Amniotic stem cell (primary cell): ENCODE results near the gene PIEZO1.
"Not testable (repeated sequence)": the region's sequence is repeated elsewhere in the genome, so short reads cannot be mapped to it uniquely, and the experiment has no call there.

Source experiments
- DNase-seq: peaks from one replicate; lab custom pipeline; 2025; lab: John Stamatoyannopoulos, UW

PIEZO1 gene

DNA sequence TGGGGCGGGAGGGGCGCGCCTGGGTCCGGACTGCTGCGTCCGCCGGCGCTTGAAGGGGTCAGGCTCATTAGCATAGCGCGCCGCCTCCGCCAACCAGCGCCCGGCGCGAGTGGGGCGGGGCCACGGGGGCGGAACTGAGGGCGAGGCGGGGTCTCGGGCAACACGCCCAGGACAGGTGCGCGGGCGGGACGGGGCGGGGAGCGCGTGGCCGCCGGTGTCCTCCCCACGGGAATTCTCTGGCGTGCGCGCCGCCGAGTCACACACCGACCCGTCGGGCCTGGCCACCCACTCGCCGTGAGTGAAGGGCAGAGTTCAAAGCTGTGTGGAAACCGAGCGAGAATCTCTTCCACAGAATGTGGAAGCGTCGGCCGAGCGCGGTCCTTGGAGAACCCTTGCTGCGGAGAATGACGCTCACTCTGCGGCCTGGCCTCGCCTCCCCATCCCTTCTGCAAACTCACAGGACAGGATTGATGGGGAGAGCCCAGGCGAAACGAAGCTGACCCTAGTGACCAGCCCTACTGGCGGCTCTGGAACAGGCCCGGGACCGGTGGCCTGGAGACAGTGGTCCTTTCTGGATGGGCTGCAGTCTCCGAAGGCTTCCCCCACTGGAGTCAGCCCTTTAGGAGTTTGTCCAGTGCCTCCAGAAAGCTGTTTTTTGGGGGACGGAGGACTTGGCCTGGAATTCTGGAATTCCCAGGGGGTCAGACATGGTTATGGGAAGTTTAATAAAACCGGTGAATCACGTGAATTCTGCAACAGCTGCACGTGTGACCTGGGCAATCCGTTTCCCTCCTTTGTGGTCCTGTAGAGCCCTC, 98.4 kb downstream of the PIEZO1 start, which contains the start of gene SNAI3:
Gene SNAI3, minus strand, starts transcription at position 69 of the 815 bp plus-strand sequence. CDS start 101 bp downstream, outside the sequence.
- no peak for DNase-seq

DNA sequence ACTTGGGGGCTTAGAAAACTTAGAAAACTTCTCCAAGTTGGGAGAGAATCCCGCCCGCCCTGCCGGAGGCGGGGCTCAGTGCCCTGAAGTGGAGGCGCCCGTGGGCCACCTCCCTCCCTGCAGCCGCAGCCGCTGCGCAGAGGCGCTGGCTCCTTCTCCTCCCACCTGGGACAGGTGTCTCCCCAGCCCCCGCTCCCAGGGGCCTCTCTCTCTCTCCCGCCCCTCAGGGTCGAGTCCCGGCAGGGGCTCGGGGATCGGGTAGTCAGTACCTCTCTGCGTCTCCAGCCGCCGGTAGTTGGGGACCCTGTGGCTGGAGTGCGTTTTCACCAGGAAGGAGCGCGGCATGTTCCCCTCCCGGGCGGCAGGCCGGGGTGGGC, 99.0 kb downstream of the PIEZO1 start:
- DNase-seq = no peak

DNA sequence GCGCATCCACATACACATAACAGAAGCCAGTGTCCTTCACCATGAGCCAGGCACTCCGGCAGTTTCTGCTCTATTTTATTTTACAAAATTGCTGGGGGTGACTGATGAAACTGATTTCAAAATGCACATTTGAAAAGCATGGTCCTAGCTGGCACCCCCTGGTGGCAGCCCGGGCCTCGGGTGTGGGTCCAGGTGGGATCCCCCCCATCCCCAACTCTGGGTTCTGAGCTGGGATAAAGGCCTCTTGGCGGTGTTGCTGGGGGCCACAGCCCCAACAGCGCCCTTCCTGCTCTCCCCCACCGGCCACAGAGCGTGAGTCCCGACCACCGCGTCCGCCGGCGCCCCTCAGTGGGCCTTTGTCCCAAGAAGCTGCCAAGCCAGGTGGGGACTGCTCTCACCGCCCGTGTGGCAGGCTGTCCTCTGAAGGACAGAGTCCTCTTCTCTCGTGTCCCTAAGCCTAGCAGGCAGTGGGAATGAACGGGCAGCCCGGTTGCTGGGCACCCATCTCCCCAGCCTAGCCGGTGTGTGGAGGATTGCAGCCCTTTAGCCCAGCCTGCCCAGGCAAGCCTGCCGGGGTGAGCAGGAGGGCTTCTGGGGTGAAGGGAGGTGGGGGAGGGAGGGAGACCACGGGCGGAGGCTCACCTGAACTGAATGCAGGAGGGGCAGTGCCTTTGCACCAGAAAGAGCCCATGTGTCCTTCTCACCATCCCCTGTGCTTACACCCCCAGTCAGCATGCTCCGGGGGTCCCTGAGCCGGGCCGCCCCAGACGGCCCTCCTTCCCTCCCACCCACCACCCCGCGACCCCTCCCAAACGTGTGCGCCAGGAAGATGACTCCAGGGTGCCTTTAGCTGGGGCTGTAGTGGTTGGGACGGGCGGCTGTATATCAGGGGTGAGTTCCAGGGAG, 99.6 kb downstream of the PIEZO1 start:
- peak; percentile 69 for DNase-seq

DNA sequence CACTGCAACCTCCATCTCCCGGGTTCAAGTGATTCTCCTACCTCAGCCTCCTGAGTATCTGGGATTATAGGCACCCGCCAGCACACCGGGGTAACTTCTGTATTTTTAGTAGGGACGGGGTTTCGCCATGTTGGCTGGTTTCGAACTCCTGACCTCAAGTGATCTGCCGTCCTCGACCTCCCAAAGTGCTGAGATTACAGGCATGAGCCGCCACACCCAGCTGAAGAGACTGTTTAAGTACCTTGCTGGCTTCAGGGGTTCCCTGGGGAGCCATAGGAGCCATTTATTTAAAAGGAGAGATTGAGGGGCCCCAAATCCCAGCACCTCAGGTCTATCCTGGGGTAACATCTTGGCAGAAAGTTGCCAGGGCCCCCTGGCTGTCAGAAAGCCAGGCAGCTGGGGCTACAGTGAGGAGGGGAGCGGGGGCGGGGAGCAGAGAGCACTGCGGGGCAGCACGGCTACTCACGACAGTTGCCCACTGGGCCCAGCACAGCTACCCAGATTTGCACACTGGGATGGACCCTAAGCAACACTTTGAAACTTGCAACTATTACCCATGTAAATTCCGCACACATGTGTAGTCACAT, 100.4 kb downstream of the PIEZO1 start:
- DNase-seq = no peak

DNA sequence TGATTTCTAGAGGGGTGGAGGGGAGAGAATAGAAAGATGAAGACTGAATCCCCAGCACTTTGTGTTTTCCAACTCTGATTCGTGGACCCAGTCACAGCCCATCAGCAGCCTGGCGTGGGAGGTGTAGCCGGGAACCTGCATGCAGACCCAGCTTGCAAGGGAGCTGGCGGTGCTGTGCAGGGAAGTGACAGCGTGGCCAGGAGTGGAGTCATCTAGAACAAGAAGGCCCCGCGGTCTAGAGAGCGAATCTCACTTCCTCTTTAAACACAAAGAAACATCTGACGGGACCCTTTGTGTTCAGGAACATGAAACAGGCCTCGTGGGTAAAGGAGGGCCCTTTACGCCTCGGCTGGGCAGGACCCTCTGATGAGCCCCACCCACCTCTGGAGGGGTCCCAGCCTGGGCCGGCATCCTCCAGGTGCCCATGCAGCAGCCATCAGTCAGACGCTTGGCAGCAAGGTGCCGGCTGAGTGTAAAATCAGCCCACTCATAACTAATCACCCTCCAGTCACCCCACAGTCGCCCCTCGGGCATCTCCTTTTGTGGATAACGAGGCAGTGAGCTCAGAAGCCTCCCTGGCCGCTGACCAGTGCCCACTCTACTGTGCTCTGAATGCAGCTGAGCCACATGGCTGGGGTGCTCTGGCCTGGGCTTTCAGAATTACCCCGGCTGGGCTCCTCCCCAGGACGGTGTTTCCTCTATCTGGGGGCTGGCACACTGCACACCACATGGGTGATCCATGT, 103.1 kb downstream of the PIEZO1 start:
- DNase-seq = no peak

DNA sequence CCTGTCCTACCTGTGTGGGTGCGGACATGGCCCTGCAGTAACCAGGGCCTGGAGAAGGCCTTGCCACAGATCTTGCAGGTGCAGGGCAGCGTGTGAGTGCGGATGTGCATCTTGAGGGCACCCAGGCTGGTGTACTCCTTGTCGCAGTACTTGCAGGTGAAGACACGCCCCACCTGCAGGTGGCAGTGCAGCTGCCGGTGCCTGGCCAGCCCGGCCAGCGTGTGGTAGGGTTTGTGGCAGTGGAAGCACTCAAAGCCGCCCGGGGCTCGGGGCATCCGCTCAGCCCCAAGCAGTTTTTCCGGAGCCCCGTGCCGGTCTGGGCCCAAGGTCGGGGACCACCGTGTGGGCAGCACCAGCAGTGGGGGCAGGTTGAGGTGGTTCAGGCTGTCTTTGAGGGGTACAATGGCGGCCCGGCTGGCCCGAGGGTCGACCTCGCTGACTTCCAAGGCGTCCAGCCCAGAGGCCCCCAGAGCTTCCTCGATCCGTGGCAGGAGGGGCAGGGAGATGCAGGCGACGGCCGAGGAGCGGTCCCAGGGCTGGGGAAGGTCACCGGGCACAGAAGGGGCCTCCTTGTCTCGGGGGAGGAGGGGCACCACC, 103.8 kb downstream of the PIEZO1 start:
- DNase-seq = no peak

DNA sequence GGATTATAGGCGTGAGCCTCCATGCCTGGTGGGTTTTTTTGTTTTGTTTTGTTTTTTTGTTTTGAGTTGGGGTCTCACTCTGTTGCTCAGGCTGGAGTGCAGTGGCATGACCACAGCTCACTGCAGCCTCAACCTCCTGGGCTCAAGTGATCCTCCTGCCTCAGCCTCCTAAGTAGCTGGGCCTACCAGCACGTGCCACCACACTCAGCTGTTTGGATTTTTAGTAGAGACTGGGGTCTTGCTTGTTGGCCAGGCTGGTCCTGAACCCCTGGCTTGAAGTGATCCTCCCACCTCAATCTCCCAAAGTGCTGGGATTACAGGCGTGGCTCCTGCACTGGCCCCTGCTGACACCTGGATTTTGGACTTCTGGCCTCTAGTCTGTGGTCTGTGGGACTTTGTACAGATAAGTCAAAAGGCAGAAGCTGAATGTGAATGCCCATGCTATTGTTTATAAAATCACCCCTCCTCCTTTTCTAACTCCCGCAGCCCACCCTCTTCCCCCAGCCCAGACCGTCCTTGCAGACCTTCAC, 104.4 kb downstream of the PIEZO1 start:
- no peak for DNase-seq

DNA sequence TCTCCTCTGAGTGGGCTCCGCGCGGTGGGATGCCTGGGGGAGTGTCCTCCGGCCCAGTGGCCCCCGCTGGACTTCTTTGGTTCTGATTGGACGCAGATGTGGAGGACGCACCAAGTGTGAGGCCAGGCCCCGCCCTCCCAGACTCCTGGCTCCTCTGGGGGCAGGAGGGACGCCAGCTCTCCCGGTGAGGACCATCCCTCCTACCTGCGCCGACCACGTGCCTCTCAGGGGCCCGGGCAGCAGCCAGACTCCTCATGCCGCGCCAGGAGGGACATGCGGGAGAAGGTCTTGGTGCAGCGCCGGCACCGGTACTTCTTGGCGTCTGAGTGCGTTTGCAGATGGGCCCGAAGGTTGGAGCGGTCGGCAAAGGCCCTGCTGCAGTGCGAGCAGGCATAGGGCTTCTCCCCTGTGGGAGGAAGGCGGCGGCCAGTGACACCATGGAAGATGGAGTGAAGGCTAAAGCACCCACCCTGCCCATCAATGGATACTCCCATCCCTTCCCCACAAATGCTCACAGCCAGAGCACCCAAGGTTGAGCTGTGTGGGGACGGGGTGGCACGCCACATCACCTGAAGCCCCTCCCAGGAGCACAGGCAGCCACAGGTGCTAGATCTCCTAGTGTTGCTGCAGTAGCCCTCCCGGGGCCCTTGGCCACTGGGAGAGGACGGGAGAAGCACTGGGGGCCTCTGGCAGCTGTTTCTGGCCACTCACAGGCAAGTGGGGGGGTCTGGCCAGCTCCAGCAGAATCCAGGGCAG, 106.6 kb downstream of the PIEZO1 start:
- no peak for DNase-seq

DNA sequence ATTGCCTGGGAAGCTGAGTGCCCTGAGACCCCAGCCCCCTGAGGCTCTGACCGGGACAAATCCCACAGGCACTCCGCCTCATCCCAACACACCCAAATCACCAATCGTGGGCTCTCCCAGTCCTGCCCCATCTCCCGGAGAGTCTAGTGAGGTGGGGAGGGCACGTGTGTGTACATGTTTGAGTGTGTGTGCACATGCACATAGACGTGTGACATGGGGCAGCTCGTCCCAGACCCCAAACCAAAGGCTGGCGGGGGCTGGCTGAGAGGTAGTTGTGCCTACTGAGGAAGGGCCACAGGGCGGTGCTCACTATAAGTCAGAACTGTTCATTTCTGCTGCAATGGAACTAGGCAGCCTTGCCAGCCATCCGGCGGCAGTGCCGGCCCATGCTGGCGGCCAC, 107.3 kb downstream of the PIEZO1 start:
- no peak for DNase-seq

DNA sequence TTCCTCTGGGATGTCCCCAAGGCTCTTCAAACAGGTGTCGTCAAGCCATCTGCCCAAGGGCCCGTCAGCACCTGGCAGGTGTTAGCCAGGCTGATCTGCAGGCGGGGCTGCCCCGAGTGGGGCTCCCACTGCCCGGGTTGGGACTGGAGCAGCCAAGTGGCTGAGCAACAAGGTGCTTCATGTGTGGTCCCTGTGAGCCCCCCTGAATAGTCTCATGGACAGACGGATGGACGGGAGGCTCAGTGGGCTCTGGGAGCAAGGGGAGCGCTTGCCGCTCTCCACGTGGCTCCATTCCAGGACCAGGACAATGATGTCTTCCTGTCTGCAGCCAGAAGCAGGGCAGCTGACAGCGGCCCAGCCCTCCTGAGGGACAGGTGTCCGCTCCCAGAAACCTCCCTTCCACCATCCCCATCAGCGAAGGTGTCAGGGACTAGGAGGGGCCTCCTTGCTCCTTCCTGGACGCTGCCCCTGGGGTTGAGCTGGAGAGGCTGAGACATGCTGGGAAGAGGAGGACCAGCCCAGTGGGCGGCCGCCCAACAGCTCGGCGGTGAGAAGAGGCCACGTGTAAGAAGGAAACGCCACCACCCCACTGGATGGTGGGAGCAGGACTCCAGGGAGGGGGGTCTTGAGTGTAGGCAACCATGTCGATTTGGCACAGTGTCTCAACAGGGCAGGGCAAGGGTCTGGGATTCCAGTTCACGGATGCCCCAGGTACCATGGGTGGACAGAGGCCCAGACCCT, 108.3 kb downstream of the PIEZO1 start:
- no peak for DNase-seq

DNA sequence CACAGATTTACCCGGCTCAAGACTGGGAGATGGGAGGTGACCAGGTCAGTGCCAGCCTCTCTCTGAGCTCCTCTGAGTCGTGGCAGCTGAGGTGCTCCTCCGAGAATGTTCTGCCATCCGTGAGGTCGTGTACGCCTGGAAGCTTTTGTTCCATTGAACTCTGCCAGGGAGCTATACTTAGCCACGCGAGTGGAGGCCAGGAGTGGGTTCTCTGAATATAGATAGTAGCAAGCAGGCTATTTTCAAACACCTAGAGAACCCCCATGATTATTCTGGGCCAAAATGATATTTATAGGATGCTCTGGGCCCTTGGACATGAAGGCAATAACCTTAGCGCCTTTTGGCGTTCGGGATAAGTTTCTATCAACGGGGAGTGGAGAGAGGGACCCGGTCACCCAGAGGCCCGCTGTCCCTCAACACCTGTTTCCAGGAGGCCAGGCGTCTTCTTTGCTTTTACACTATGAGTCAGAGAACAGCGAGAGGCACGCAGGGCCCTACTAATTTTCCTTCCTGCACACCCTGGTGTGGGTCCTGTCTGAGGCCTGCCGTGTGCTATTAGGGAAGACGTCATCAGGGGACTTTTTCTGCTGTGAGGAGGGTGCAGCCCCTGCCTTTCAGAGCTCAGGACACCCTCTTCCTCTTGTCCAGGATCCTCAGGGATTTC, 111.2 kb downstream of the PIEZO1 start:
- DNase-seq = no peak

DNA sequence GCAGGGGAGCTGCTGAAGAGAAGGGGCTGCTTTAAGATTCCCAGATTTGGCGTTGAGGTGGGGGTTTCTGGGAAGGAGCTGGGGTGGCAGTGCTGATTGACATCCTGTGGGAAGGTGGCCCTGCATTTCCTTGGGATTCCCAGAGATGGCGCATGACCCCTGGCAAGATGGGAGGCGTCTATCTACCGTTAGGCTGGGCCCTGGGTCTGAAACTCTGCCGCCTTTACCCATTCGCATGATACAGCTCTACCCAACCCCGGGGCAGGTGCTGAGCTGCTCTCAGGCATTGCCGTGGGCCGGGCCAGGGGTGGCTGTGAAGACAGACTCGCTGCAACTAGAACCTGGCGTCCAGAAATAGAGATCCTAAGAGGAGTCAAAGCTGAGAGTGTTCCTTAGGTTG, 112.2 kb downstream of the PIEZO1 start:
- no peak for DNase-seq

DNA sequence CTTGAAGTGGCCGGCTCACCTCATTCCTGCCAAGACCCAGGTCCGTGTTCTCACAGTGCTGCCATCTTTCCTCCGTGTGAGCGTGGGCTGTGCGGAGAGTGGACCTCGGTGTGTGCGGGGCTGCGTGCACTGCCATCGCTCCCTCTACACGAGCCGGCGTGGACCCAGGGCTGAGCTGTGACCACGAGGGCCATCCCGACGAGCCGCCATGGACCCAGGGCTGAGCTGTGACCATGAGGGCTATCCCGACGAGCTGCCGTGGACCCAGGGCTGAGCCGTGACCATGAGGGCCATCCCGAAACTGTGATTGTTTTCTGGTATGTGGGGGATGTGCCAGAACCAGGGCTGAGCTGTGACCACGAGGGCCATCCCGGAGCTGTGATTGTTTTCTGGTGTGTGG, 113.2 kb downstream of the PIEZO1 start:
- DNase-seq = no peak

DNA sequence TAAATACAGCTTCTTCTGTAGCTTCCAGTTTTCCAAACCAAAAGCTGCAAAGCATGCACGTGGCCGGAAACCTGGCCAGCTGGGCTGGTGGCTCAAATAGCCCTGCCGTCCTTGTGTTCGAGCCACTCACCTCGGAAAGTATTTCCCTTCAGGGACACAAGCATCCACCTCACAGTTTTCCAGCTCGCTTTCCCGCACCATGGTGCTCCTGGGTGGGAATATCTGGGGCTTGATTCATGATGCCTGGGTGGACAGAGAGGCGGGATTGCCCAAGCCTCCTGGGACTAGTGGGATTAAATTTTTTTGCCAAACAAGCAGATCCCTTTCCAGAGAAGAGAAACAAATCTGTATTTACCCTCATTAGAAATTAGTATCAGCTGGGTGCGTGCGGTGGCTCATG, 115.0 kb downstream of the PIEZO1 start:
- DNase-seq = no peak

DNA sequence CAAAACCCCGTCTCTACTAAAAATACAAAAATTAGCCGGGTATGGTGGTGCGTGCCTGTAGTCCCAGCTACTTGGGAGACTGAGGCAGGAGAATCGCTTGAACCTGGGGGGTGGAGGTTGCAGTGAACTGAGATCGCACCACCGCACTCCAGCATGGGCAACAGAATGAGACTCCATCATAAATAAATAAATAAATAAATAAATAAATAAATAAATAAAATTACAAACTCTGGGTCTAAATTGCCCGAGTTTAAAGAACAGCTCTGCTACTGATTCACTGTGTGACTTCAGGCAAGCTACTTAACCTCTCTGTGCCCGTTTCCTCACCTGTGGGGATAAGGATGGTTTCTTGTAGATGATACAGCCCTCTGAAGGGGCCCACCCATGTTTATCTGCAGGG, 115.5 kb downstream of the PIEZO1 start:
- not testable (repeated sequence) for DNase-seq

DNA sequence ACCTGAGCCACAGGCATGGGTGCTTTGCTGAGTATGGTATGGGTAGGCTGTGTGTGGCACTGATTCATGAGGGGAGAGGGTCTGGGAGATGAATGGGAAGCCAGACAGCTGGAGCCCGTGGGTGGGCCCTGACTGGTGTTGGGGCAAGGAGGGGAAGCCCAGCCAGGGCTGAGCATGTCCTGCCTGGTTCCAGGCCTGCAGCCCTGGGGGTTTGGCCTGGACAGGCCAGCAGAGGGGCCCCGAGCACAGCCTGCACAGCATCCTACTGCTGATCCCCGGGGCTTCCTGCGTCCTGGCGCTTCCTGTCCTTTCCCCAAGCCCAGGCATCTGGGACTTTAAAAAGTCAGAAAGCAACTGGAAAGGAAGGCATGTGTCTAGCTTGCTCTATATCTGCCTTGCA, 117.6 kb downstream of the PIEZO1 start:
- DNase-seq = no peak

DNA sequence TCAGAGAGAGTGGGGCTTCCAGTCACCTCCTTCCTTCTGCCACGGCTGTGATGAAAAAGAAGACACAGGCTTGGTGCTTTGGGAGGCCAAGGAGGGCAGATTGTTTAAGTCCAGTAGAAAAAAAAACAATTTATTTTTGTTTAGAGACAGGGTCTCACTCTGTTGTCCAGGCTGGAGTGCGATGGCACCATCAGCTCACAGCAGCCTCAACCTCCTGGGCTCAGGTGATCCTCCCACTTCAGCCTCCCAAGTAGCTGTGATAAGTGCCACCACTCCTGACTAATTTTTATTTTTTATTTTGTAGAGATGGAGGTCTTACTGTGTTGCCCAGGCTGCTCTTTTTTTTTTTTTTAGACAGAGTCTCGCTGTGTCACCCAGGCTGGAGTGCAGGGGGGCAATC, 119.5 kb downstream of the PIEZO1 start:
- no peak for DNase-seq
